SJSA1 (cell line): ENCODE measurements around the gene SH3BP5. TPM values are rescaled to one million over a fixed set of nuclear protein-coding genes. Genes with fewer than 3 reads are reported as not detected.
"Not testable (repeated sequence)": the region's sequence is repeated elsewhere in the genome, so short reads cannot be mapped to it uniquely, and the experiment has no call there.

Experiments
- DNase-seq, 2 experiments: peaks; one replicate each; pipeline ENCODE4 v3.0.0-alpha.2; 2015 to 2020; ENCODE audit warnings: low spot score in 2 of 2, low read depth in 1 of 2
- H3K27ac ChIP-seq: fragments of 250-450 bp; sonication (Bioruptor Pico); 2 replicates; pipeline ENCODE4 v1.5.1; 2020; ENCODE audit warnings: mild to moderate bottlenecking, moderate library complexity
- H3K27me3 ChIP-seq: fragments of 250-450 bp; sonication (Bioruptor Pico); replicated peaks from 2 replicates; pipeline ENCODE4 v1.5.1; 2020; ENCODE audit warnings: mild to moderate bottlenecking, moderate library complexity
- H3K36me3 ChIP-seq: fragments of 250-450 bp; sonication (Bioruptor Pico); 2 replicates; pipeline ENCODE4 v1.5.1; 2020; ENCODE audit warnings: mild to moderate bottlenecking
- H3K4me1 ChIP-seq: fragments of 250-450 bp; sonication (Bioruptor Pico); replicated peaks from 2 replicates; pipeline ENCODE4 v1.6.1; 2021; ENCODE audit warnings: mild to moderate bottlenecking
- H3K4me3 ChIP-seq: fragments of 250-450 bp; sonication (Bioruptor Pico); 2 replicates; pipeline ENCODE4 v1.5.1; 2020; ENCODE audit warnings: mild to moderate bottlenecking
- H3K9me3 ChIP-seq: fragments of 250-450 bp; sonication (Bioruptor Pico); replicated peaks from 2 replicates; pipeline ENCODE4 v1.5.1; 2020; ENCODE audit warnings: mild to moderate bottlenecking
- total RNA-seq: library from RNA; depleted of rRNA; stranded (reverse); fragments of >200 nt; shearing (Covaris generic); gene quantifications from 2 replicates; pipeline ENCODE4 v1.2.3, GENCODE V29; 2014

Gene SH3BP5
- total RNA-seq, 1 experiment from 2014 or later = 7.6 TPM

GRCh38 chr3:15356651-15357061 lies 24.3 kb upstream of the SH3BP5 start:
- DNase-seq, H3K27me3 ChIP-seq, H3K4me1 ChIP-seq, H3K27ac ChIP-seq, H3K9me3 ChIP-seq, H3K36me3 ChIP-seq, H3K4me3 ChIP-seq: not testable (repeated sequence)

GRCh38 chr3:15356176-15356575 lies 23.8 kb upstream of the SH3BP5 start:
- Histone ChIP-seq H3K4me3 (no peak overlapping the region), H3K4me1 (no peaks in the 10 kb centered on the region), H3K9me3 (no peaks in the 10 kb centered on the region), H3K27ac (no peak overlapping the region), H3K27me3 (no peaks in the 10 kb centered on the region), H3K36me3 (no peaks in the 10 kb centered on the region)
- DNase-seq = no peak

GRCh38 chr3:15355086-15355485 lies 22.7 kb upstream of the SH3BP5 start:
- Histone ChIP-seq H3K27ac (no peak overlapping the region), H3K36me3 (no peaks in the 10 kb centered on the region), H3K27me3 (no peaks in the 10 kb centered on the region), H3K9me3 (no peaks in the 10 kb centered on the region), H3K4me3 (no peak overlapping the region), H3K4me1 (no peaks in the 10 kb centered on the region)
- DNase-seq = no peak

GRCh38 chr3:15354485-15354884 lies 22.1 kb upstream of the SH3BP5 start:
- Histone ChIP-seq H3K4me3 (no peak overlapping the region), H3K4me1 (no peaks in the 10 kb centered on the region), H3K27me3 (no peaks in the 10 kb centered on the region), H3K27ac (no peak overlapping the region), H3K36me3 (no peaks in the 10 kb centered on the region), H3K9me3 (no peaks in the 10 kb centered on the region)
- no peak for DNase-seq

- H3K4me1 ChIP-seq = no peaks in the 10 kb centered on the region
- no peaks in the 10 kb centered on the region for H3K36me3 ChIP-seq
- no peak for DNase-seq
- no peaks in the 10 kb centered on the region for H3K27me3 ChIP-seq
- H3K27ac ChIP-seq = no peak overlapping the region
- H3K9me3 ChIP-seq = no peaks in the 10 kb centered on the region
- no peak overlapping the region for H3K4me3 ChIP-seq
These were observed 17.8 kb upstream of the SH3BP5 start for GRCh38 chr3:15350141-15350540.

GRCh38 chr3:15349438-15349837 lies 17.1 kb upstream of the SH3BP5 start:
- not testable (repeated sequence) for DNase-seq, H3K4me3 ChIP-seq, H3K9me3 ChIP-seq, H3K4me1 ChIP-seq, H3K27me3 ChIP-seq, H3K27ac ChIP-seq, H3K36me3 ChIP-seq

- no peak overlapping the region for H3K4me3 ChIP-seq
- no peaks in the 10 kb centered on the region for H3K4me1 ChIP-seq
- DNase-seq = no peak
- no peaks in the 10 kb centered on the region for H3K36me3 ChIP-seq
- H3K27ac ChIP-seq = no peak overlapping the region
- no peaks in the 10 kb centered on the region for H3K27me3 ChIP-seq
- H3K9me3 ChIP-seq = no peaks in the 10 kb centered on the region
These were observed 15.9 kb upstream of the SH3BP5 start for GRCh38 chr3:15348246-15348645.

GRCh38 chr3:15347737-15348110 lies 15.3 kb upstream of the SH3BP5 start:
- Histone ChIP-seq H3K36me3 (no peaks in the 10 kb centered on the region), H3K4me1 (no peaks in the 10 kb centered on the region), H3K9me3 (no peaks in the 10 kb centered on the region), H3K4me3 (no peak overlapping the region), H3K27me3 (no peaks in the 10 kb centered on the region), H3K27ac (no peak overlapping the region)
- no peak for DNase-seq

GRCh38 chr3:15347063-15347736 lies 14.8 kb upstream of the SH3BP5 start:
- H3K27me3 ChIP-seq = no peaks in the 10 kb centered on the region
- H3K27ac ChIP-seq = no peak overlapping the region
- H3K36me3 ChIP-seq = no peaks in the 10 kb centered on the region
- DNase-seq = no peak
- no peak overlapping the region for H3K4me3 ChIP-seq
- no peaks in the 10 kb centered on the region for H3K4me1 ChIP-seq
- no peaks in the 10 kb centered on the region for H3K9me3 ChIP-seq

GRCh38 chr3:15346516-15346915 lies 14.1 kb upstream of the SH3BP5 start:
- no peaks in the 10 kb centered on the region for H3K4me1 ChIP-seq
- H3K27ac ChIP-seq = no peak overlapping the region
- DNase-seq = no peak
- H3K36me3 ChIP-seq = no peaks in the 10 kb centered on the region
- H3K9me3 ChIP-seq = no peaks in the 10 kb centered on the region
- H3K4me3 ChIP-seq = no peak overlapping the region
- no peaks in the 10 kb centered on the region for H3K27me3 ChIP-seq

GRCh38 chr3:15345608-15346137 lies 13.3 kb upstream of the SH3BP5 start:
- Histone ChIP-seq H3K4me1 (no peaks in the 10 kb centered on the region), H3K36me3 (no peaks in the 10 kb centered on the region), H3K4me3 (no peak overlapping the region), H3K27ac (no peak overlapping the region), H3K9me3 (no peaks in the 10 kb centered on the region), H3K27me3 (no peaks in the 10 kb centered on the region)
- no peak for DNase-seq

- Histone ChIP-seq H3K4me3 (no peak overlapping the region), H3K27ac (no peak overlapping the region), H3K36me3 (no peaks in the 10 kb centered on the region), H3K9me3 (no peaks in the 10 kb centered on the region), H3K4me1 (no peaks in the 10 kb centered on the region), H3K27me3 (no peaks in the 10 kb centered on the region)
- no peak for DNase-seq
These were observed 12.8 kb upstream of the SH3BP5 start for GRCh38 chr3:15345066-15345607.

- no peak for DNase-seq
- H3K27ac ChIP-seq = no peak overlapping the region
- H3K27me3 ChIP-seq = no peaks in the 10 kb centered on the region
- H3K4me3 ChIP-seq = no peak overlapping the region
- no peaks in the 10 kb centered on the region for H3K36me3 ChIP-seq
- no peaks in the 10 kb centered on the region for H3K4me1 ChIP-seq
- no peaks in the 10 kb centered on the region for H3K9me3 ChIP-seq
These were observed 10.6 kb upstream of the SH3BP5 start for GRCh38 chr3:15342945-15343344.

- H3K4me3 ChIP-seq = no peak overlapping the region
- H3K27ac ChIP-seq = no peak overlapping the region
- H3K36me3 ChIP-seq = no peaks in the 10 kb centered on the region
- DNase-seq = no peak
- H3K27me3 ChIP-seq = no peaks in the 10 kb centered on the region
- H3K9me3 ChIP-seq = no peaks in the 10 kb centered on the region
- no peaks in the 10 kb centered on the region for H3K4me1 ChIP-seq
These were observed 9.9 kb upstream of the SH3BP5 start for GRCh38 chr3:15342246-15342645.
